ENCODE results near the gene GPC5.
"Not testable (repeated sequence)": the region's sequence is repeated elsewhere in the genome, so short reads cannot be mapped to it uniquely, and the experiment has no call there.

The GPC5 gene

DNA sequence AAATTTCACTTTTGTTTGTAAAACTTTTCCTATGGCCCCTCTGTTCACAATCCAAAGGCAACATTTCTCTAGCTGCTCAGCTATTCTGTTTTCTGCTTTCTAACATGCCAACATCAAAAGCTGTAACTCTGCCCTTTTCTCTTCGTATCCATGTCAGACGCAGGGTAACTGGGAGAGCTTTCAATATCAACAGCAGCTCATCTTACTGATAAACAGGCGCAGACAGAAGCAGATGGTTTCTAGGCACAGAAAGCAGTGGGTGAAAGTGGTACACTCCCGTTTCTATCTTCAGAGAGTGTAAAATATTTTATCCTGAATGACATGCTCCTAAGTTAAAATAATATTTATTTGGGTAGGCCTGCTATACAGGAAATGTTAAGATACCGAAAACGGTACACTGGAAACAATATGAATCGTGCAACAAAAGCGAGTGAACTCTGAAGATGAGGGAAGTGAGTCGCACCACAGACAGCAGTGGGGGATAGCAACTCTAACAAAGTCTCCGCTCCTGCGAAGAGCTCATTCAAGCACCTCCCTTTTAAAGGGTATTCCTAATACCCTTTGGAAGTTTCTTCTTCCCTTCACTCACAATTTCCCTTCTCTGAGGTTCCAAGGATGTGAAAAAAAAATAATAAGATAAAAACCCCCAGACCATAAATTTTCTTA is 798.3 kb downstream of the GPC5 start:
- no peak for DNase-seq

DNA sequence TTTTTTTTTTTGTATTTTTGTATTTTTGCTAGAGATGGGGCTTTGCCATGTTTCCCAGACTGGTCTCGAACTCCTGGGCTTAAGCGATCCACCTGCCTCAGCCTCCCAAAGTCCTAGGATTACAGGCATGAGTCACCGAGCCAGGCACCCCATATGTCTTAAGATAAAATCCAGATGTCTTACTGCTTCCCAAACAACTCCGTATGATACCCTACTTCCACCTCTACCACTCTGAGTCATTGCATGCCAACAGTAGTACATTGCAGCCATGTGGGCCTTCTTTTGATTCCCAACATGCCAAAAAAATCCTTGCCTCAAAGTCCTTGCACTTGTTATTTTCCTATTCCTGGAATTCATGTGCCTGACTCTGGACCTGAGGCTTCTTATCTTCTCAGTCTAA is 799.2 kb downstream of the GPC5 start:
- no peak for DNase-seq

DNA sequence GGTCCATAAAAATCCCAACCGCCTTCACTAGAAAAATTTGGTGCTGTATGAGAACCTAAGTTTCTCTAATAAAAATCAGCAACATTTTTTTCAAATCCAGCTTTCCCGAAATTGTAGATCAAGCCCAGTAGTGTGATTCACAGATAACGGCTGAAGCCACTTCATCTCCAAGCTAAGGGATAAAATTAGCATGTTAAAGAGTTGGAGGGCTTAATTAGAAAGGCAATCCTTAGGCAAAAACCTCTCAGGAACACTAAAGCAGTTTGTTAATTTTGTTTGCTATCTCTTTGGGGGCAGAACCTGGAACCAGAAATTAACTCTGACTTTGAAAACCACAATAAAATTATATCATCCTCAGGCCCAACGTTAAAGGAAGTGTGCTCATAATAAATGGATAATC is 820.2 kb downstream of the GPC5 start:
- DNase-seq: no peak

DNA sequence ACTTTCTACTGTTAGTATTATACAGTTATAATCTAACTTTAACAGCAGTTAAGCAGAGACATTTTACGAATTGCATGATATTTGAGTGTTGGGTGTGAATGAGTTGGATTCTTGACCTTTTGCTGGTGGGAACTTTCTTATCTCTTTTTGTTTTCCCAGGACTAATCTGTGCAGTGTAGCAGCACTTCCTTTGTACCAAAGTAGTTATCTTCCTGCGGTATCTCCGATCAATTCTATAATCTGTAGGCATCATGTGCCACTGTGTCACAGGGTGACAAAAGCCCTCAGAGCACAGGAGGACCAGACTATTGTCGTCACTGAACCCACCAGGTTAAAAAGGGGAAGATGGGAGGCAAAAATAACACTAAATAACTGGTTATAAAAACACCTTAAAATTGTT is 823.5 kb downstream of the GPC5 start:
- DNase-seq: no peak

DNA sequence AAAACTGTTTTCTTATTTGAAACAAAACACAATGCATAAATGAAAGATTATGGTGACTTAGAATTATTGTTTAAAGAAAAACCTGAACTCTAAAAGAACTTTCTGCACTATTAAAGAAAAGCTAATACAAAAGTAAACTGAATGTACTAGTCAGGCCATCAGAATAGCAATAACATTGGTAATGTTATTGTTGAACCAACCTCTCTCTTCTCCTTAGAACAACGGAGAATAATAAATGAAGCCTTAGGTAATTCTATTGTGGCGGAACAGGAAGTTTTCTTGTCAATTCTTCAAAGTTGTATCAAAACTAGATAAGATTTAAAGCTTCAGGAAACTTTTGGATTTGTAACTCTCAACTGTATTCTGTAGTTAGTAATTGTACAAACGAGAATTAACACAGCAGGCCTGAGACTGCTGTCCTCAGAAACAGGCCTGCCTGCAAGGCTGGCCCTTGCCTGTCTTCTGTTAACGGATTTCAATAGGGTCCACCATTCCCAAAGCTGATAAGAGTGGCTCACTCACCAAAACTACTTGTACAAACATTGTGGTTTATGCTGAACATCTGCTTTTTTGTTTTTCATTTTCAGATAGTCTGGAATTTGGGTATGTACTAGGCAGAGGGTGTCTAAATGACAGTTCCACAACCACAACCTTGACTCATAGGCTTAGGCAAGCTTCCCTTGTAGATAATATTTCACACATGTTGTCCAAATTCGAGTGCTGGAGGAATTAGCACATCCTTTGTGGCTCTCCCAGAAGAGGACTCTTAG is 825.8 kb downstream of the GPC5 start:
- DNase-seq: no peak

DNA sequence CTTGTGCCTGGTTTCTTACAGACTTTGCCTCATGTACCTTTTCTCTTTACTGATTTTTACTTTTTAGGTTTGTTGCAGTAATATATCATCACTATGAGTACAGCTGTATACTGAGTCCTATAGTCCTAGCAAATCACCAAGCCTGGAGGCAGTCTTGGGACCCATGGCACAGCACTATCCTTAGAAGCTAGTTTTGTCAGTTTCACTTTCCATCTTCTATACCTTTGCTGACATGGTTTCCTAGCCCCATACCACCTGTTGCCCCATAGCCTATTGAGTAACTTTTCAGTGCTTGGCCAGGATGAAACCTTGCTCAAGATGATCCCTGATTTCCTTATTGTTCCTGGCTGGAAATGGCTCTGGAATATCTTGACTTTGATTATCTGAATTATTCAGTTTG is 826.4 kb downstream of the GPC5 start:
- no peak for DNase-seq

DNA sequence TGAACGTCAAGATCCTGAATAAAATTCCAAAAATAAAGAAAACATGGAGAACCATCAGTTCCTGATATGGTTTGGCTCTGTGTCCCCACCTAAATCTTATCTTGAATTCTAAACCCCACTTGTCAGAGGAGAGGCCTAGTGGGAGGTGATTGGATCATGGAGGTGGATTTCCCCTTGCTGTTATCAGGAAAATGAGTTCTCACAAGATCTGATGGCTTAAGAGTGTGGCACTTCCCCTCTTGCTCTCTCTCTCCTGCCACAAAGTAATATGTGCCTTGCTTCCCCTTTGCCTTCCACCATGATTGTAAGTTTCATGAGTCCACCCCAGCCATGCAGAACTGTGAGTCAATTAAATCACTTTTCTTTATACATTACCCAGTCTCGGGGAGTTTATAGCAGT is 827.4 kb downstream of the GPC5 start:
- DNase-seq: no peak

DNA sequence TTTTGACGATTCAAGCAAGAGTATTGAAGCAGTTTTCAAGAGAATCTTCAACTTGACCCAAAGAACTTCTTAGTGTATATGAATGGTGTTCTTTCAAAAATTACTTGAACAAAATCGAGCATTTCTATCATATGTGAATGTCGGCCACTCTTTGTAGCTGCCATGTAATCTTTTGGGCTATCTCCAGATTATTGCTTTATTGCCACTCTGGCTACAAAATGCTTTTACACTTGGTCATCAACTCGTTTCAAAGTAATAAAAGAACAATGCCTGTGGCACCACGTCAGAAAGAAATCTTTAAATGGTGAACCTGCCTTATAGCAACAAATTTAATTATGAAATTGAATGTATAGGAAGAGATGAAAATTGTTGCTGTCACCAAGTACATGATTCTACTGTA is 834.5 kb downstream of the GPC5 start:
- DNase-seq: no peak

DNA sequence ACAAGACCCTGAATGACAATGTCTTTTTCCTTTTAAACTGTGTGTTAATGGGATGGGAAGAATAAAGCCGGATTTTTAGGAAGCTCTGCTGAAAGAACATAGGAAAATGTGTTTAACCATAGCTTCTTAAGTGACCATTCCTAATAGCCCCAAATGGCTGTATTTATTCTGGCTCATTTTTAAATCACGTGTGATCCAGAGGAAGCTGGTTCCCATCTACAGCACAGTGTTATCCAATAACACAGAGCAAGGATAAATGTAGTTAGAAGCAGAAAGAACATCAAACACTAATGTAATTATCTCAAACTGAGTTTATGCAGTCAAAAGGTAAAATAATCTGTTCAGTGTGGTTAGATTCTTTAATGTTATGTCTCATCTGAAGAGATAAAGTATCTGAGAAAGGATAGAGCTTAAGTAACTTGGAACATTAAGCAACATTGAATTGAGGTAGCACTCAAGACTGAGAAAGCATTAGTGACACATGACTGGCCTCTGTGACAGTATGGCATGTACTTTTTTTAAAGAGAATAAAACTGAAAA is 853.3 kb downstream of the GPC5 start:
- DNase-seq: no peak

DNA sequence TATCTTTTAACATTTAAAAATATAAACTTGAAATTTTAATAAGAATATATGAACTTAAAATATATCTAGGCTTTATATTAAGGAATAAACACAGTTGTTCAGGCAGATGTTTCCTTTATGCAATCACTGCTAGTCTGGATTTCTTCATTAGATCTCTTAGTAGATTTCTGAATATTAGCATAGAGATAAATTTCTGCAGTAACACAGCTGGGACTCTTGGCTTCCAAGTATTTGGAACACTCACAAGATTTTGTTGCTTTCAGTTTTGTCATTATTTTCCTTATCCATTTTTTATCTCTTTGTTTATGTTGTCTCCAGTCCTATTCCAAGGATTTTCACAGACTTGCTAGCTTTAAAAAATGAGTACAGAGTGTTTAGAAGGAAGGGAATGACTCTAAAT is 857.1 kb downstream of the GPC5 start:
- no peak for DNase-seq

DNA sequence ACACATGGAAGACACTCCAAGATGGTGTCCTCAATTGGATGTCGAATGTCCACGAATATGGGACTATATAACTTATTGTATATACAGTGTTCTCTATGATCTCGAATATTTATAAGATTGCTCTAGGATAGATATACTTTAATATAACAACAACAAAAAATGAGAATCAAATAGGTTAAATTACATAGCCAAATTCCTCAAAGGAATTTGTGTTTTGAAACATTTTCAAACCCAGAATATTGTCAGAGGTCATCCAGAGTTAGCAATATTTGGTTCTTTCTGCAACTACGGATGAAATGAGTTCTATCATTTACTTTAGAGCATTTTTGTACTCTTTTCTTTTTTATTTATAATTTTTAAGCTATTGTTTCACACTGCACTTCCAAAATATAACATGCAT is 857.8 kb downstream of the GPC5 start:
- no peak for DNase-seq

DNA sequence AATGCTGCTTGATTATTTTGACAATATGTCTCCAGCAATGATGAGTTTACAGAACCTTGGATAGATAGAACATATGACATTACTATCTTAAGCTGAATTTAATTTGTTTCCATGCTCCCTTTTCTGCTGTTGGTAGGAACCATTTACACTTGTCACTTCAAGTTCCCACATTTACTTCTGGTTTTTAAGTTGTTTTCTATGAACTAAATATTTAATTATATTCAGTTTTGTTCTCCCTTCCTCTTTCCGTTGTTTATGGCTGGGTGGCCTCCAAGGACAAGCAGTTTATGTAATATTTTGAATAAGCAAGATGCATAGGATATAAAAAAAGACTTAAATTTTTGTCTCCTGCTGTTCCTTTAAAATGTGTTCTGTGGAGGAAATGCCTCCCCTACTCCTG is 860.6 kb downstream of the GPC5 start:
- no peak for DNase-seq

DNA sequence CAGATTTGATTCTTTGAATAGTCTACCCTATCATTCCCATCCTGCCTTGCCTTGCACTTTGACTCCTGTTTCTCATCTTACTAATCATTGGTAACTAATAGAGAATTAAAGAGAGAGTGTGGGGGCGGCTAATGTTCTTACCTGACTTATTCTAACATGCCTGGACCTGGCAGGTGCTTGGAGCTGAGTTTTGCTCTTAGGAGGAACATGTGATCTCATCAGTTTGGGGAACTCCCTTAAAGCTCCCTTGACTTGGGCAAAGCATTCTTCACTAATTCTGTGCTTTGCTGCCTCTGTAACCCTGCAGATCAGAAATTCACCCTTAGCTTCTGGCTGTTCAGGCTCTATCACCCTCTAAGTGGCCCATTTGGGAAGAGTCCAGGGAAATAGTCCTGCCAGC is 861.1 kb downstream of the GPC5 start:
- no peak for DNase-seq

DNA sequence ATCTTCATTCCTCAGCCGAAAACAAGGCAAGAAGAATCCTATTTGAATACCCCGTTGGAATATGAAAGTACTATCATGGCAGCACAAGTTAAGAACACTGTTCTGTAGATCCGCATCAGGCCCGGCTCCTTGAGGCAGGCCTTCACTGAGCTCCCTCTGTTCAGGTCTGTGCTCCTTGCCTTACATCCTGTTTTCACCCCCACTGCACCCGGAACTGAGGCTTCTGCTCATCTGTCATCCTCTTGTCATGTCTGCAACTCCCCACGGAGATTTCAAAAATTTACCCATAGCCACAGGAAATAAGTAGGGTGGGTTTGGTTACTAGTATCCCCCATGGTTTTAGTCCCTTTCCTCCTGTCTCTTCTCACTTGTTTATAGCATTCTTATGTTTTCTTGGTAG is 861.9 kb downstream of the GPC5 start:
- no peak for DNase-seq

DNA sequence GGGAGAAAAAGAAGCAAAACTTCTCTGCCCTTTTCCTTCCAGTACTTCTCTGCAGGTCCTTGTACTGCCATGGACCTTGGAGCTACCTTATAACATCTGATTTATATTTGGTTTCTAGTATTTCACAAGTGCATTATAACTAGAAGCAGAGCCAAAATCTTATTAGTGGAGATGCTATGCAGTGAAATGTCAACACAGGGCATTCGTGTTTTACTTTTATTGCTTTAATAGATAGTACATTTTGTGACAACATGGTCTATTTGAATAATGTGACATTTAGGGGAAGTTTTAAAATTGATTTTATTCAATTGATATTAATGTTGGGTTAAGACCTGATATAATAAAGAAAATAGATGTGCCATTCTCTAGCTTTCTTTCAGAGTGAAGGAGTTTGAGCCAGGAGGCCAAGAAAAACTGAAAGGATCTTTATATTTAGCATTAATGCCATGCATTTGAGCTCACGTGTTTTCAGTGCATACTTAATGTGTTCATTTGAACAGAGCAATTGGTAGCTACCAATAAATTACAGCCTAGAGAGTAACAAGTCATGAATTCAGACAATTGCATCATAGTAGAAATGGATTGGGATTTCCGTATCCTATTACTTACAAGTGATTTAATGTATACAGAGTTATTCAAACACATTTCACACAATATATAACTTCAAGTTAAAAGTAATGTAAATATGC is 863.8 kb downstream of the GPC5 start:
- no peak for DNase-seq

DNA sequence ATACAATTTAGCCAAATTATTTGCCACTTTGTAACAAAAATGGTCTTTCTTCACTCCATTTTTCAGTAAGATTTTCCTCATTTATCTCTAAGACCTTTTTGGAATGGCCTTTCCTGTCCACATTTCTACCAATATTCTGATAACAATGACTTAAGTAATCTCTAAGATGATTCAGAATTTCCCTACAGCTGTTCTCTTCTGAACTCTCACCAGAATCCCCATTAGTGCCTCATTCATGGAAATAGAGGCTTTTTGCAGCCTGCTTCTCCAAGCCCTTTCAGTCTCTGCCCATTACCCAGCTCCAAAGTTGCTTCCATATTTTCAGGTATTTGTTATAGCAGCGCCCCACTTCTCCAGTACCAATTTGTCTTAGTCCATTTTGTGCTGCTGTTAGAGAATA is 867.0 kb downstream of the GPC5 start:
- no peak for DNase-seq

DNA sequence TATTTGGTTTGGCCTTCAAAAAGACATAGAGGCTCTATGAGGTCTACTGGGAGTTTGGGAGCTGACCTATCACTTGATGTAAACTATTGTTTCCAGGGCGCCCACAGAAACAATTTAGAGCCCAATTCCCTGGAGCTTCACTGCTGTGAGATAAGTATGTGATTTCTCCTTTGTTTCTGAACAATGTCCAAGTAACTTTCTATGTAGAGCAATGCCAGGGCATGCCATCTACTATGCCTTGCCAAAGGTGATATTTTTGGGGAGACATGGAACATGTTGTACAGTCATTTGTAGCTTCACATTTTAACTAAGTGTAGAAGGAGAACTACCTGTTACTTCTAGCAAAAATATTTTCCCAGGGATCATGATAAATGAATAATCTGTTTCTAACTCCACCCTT is 872.6 kb downstream of the GPC5 start:
- DNase-seq: no peak

DNA sequence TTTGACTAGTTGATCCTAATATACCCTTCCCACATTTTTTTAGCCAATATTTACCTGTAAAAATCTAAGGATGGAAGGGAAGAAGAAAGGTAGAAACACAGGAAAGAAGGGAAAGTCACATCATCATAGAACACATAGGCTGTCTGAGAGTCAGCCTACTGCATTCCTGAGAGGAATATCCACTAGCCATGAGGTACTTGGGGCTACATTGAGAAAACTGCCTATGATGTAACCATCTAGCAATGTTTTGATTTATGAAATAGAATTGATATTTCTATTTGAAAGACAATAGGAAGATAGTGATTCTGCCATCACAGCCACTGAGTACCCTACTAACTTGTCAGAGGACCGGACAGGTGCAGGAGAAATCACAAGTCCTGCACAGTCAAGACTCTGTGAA is 873.8 kb downstream of the GPC5 start:
- no peak for DNase-seq

DNA sequence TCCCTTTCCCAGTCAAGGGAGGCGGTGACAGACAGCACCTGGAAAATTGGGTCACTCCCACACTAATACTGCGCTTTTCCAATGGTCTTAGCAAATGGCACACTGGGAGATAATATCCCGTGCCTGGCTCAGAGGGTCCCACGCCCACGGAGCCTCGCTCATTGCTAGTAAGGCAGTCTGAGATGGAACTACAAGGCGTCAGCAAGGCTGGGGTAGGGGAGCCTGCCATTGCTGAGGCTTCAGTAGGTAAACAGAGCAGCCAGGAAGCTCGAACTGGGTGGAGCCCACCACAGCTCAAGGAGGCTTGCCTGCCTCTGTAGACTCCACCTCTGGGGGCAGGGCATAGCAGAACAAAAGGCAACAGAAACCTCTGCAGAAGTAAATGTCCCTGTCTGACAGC is 882.6 kb downstream of the GPC5 start:
- DNase-seq: not testable (repeated sequence)

DNA sequence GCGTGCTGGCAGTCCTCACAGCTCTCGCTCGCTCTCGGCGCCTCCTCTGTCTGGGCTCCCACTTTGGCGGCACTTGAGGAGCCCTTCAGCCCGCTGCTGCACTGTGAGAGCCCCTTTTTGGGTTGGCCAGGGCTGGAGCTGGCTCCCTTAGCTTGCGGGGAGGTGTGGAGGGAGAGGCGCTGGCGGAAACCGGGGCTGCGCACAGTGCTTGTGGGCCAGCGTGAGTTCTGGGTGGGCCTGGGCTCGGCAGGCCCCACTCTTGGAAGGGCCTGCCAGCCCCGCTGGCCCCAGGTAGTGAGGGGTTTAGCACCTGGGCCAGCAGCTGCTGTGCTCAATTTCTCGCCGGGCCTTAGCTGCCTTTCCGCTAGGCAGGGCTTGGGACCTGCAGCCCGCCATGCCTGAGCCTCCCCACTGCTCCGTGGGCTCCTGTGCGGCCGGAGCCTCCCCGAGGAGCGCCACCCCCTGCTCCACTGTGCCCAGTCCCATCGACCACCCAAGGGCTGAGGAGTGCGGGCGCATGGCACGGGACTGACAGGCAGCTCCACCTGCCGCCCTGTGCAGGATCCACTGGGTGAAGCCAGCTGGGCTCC is 892.4 kb downstream of the GPC5 start:
- not testable (repeated sequence) for DNase-seq

DNA sequence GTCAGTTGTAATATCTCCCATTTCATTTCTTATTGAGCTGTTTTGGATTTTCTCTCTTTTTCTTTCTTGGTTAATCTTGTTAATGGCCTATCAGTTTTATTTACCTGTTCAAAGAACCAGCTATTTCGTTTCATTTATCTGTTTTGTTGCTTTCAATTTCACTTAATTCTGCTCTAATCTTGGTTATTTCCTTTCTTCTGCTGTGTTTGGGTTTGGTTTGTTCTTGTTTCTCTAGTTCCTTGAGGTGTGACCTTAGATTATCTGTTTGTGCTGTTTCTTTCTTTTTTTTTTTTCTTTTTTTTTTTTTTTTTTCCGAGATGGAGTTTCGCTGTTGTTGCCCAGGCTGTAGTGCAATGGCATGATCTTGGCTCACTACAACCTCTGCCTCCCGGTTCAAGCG is 896.1 kb downstream of the GPC5 start:
- not testable (repeated sequence) for DNase-seq

DNA sequence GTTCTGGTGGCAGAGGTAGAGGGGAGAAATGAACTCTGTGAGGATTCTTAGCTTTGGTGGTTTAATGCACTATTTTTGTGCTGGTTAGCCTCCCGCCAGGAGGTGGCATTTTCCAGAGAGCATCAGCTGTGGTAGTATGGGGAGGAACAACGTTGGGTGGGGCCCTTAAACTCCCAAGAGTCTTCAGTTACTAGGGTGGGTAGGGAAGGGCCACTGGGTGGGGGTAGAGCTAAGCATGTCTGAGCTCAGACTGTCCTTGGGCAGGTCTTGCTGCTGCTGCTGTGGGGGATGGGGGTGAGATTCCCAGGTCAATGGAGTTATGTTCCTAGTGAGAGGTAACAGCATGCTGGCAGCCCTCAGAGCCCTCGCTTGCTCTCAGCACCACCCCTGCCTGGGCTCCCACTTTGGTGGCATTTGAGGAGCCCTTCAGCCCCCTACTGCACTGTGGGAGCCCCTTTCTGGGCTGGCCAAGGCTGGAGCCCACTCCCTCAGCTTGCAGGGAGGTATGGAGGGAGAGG is 897.8 kb downstream of the GPC5 start:
- DNase-seq: not testable (repeated sequence)
